ENCODE data around the gene MYOM3. TPM values are rescaled to one million over a fixed set of nuclear protein-coding genes. Genes with fewer than 3 reads are reported as not detected.

MYOM3 gene
- total RNA-seq, 1 donor from 2014 or later: 0.25 TPM

DNA sequence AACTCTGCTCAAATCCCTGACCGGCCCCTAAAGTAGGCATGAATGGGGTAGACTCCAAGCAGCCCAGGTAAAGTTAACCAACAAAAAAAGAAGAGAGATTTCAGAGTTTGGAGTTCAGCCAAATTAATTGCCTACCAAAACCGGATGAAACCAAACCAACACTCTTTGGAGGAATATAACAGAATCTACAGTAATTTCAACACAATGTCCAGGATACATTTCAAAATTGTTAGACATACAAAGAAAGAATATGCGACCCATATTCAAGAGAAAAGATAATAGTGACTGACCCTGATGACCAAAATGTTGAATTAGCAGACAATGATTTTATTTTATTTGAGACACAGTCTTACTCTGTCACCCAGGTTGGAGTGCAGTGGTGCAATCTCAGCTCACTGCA, 18.4 kb upstream of the MYOM3 start:
- intact Hi-C loops (cut with DNase I): loop anchor here (5.0 kb wide), 1 partner anchor 868 kb away; no protein-coding TSS in a partner anchor

DNA sequence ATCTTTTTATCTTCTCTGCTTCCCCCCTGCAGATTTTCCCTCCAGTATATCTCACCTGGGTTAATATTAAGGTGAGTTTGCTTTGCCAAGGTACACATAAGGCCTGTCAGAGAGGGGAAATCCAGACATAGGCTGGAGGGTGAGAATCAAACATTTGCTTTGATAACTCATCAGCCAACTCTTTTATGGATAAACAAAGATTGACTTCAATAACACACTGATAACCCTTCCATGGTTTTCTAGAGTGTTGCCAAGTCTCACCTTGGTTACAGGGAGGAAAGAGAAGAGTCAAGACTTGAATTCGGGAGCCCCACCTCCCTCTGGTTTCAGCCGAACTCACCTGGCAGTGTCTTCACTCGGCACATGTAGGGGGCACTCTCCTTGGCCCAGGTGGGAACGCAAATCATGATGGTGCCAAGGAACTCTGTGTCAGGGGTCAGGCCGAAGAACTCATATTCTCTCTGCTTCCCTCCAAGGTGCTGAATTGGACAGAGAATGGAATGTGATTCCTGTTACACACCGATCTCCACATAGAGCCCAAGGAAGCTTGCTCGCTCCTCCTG, 15.9 kb upstream of the MYOM3 start:
- Histone ChIP-seq H3K4me1 (no peaks in the 10 kb centered on the region), H3K36me3 (no peaks in the 10 kb centered on the region), H3K4me3 (no peak overlapping the region), H3K27me3 (no peaks in the 10 kb centered on the region), H3K27ac (no peak overlapping the region), H3K9me3 (no peaks in the 10 kb centered on the region)
- TF ChIP-seq, protein P1, sequence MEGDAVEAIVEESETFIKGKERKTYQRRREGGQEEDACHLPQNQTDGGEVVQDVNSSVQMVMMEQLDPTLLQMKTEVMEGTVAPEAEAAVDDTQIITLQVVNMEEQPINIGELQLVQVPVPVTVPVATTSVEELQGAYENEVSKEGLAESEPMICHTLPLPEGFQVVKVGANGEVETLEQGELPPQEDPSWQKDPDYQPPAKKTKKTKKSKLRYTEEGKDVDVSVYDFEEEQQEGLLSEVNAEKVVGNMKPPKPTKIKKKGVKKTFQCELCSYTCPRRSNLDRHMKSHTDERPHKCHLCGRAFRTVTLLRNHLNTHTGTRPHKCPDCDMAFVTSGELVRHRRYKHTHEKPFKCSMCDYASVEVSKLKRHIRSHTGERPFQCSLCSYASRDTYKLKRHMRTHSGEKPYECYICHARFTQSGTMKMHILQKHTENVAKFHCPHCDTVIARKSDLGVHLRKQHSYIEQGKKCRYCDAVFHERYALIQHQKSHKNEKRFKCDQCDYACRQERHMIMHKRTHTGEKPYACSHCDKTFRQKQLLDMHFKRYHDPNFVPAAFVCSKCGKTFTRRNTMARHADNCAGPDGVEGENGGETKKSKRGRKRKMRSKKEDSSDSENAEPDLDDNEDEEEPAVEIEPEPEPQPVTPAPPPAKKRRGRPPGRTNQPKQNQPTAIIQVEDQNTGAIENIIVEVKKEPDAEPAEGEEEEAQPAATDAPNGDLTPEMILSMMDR (IDR thresholded peaks at IDR 0.05): no peak
- TF ChIP-seq POLR2A (IDR thresholded peaks at IDR 0.05) (no peak), POLR2AphosphoS5 (IDR thresholded peaks at IDR 0.05; ENCODE audit: insufficient read depth in 1 of 2, low read depth in 1 of 2) (no peak)
- no peak for DNase-seq (ENCODE audit: extremely low spot score in 2 of 2)
- intact Hi-C loops (cut with DNase I): no loop called here

More for the DNA sequence above, 18.4 kb upstream of the MYOM3 start:
- TF ChIP-seq, protein P1 (IDR thresholded peaks at IDR 0.05): no peak
- TF ChIP-seq POLR2AphosphoS5 (IDR thresholded peaks at IDR 0.05; ENCODE audit: insufficient read depth in 1 of 2, low read depth in 1 of 2): no peak
- TF ChIP-seq POLR2A (IDR thresholded peaks at IDR 0.05): no peak
- no peak for DNase-seq (ENCODE audit: extremely low spot score in 2 of 2)
- Histone ChIP-seq H3K4me1 (no peaks in the 10 kb centered on the region), H3K27ac (no peak overlapping the region), H3K27me3 (no peaks in the 10 kb centered on the region), H3K4me3 (no peak overlapping the region), H3K36me3 (no peaks in the 10 kb centered on the region), H3K9me3 (no peaks in the 10 kb centered on the region)

DNA sequence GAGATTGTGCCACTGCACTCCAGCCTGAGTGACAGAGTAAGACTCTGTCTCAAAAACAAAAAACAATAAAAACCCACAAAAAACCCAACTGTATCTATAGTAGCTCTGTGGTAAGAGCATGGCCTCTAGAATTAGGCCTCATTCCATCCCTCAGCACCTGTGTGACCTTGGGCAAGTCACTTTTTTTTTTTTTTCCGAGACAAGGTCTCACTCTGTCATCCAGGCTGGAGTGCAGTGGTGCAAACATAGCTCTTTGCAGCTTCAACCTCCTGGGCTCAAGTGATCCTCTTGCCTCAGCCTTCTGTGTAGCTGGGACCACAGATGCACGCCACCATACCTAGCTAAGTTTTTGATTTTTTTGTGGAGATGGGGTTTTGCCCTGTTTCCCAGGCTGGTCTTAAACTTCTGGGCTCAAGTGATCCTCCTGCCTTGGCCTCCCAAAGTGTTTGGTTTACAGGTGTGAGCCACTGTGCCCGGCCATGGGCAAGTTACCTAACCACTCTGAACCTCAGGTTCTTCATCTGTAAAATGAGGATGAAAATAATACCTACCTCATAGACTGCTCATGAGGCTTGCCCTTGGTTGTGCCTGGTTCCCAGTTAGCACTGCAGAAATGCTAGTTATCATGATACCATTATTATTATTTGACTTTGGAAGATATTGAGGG, 15.3 kb upstream of the MYOM3 start:
- TF ChIP-seq POLR2A (IDR thresholded peaks at IDR 0.05): no peak
- TF ChIP-seq, protein P1 (IDR thresholded peaks at IDR 0.05): no peak
- no peak for TF ChIP-seq POLR2AphosphoS5 (IDR thresholded peaks at IDR 0.05; ENCODE audit: insufficient read depth in 1 of 2, low read depth in 1 of 2)
- Histone ChIP-seq H3K4me1 (no peaks in the 10 kb centered on the region), H3K27me3 (no peaks in the 10 kb centered on the region), H3K36me3 (no peaks in the 10 kb centered on the region), H3K4me3 (no peak overlapping the region), H3K27ac (no peak overlapping the region), H3K9me3 (no peaks in the 10 kb centered on the region)
- no peak for DNase-seq (ENCODE audit: extremely low spot score in 2 of 2)
- intact Hi-C loops (cut with DNase I): no loop called here

- no peaks in the 10 kb centered on the region for H3K36me3 ChIP-seq
- no peaks in the 10 kb centered on the region for H3K9me3 ChIP-seq
- DNase-seq (ENCODE audit: extremely low spot score in 2 of 2): no peak
- H3K27ac ChIP-seq: no peak overlapping the region
- TF ChIP-seq, protein P1 (IDR thresholded peaks at IDR 0.05): no peak
- no peak for TF ChIP-seq POLR2AphosphoS5 (IDR thresholded peaks at IDR 0.05; ENCODE audit: insufficient read depth in 1 of 2, low read depth in 1 of 2)
- TF ChIP-seq POLR2A (IDR thresholded peaks at IDR 0.05): no peak
- H3K27me3 ChIP-seq: no peaks in the 10 kb centered on the region
- no peaks in the 10 kb centered on the region for H3K4me1 ChIP-seq
- intact Hi-C loops (cut with DNase I): no loop called here
- no peak overlapping the region for H3K4me3 ChIP-seq
Observed at GRCh38 chr1:24126672-24127023, 14.7 kb upstream of the MYOM3 start.

DNA sequence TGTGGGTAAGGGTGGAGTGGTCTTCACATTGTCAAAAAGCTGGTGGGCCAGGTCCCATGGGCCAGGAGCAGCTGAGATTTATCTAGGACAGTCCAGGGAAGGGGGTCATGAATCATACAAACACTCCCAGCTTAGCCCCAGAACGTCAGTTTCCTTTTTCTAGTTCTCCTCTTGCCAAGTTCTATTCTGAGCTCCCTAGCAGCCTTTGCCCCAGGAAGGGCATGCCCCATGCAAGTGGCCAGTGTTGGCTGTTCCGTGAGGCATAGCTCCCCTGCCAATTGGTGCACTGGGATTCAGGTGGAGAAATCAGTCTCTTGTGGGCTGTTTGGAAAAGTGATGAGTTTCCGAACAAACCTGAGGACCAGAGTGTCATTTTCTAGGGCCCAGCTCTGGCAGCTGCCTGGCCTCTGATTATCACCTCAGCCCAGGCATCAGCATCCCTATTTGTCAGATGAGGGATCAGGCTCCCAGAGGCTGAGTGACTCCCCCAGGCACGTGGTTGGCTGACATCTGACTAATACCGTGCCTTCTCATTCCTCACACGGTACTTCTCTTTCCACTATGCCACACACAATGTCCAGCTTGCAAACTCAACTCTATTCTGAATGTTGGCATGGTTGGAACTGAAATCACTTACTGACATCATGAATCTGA, 14.2 kb upstream of the MYOM3 start:
- H3K4me1 ChIP-seq: peaks cover under 1% of the 10 kb centered on the region
- DNase-seq (ENCODE audit: extremely low spot score in 2 of 2): no peak
- H3K9me3 ChIP-seq: no peaks in the 10 kb centered on the region
- no peaks in the 10 kb centered on the region for H3K36me3 ChIP-seq
- TF ChIP-seq POLR2A (IDR thresholded peaks at IDR 0.05) (no peak), POLR2AphosphoS5 (IDR thresholded peaks at IDR 0.05; ENCODE audit: insufficient read depth in 1 of 2, low read depth in 1 of 2) (no peak)
- no peak overlapping the region for H3K4me3 ChIP-seq
- no peaks in the 10 kb centered on the region for H3K27me3 ChIP-seq
- no peak overlapping the region for H3K27ac ChIP-seq
- intact Hi-C loops (cut with DNase I): no loop called here

Measured in vagina (tissue), 2 donors.